Neuronal stem cell (in vitro differentiated cells): Measurements from ENCODE around the gene UNC80.

ENCODE experiments used
- DNase-seq: peaks from one replicate; pipeline ENCODE4 v3.0.0-alpha.2; 2013; ENCODE audit warnings: low spot score
- H2AFZ ChIP-seq: one replicate; pipeline ENCODE4 v1.6.1; 2013; ENCODE audit warnings: mild to moderate bottlenecking, low read length, inconsistent platforms
- H2AK5ac ChIP-seq: 2 replicates; pipeline ENCODE4 v1.6.1; 2013; ENCODE audit warnings: low read depth, mild to moderate bottlenecking, inconsistent platforms, low read length, moderate library complexity, mixed read lengths
- H2BK120ac ChIP-seq: 2 replicates; pipeline ENCODE4 v1.6.1; 2013; ENCODE audit warnings: low read depth, mild to moderate bottlenecking, inconsistent platforms, low read length, moderate library complexity, mixed read lengths
- H2BK12ac ChIP-seq: one replicate; pipeline ENCODE4 v1.6.1; 2013; ENCODE audit warnings: low read length, inconsistent platforms
- H2BK15ac ChIP-seq: 2 replicates; pipeline ENCODE4 v1.6.1; 2013; ENCODE audit warnings: mild to moderate bottlenecking, low read length, inconsistent platforms, mixed read lengths
- H2BK5ac ChIP-seq: one replicate; pipeline ENCODE4 v1.6.1; 2013; ENCODE audit warnings: inconsistent platforms, mild to moderate bottlenecking, low read length, moderate library complexity
- H3K14ac ChIP-seq: one replicate; pipeline ENCODE4 v1.6.1; 2013; ENCODE audit warnings: low read length, inconsistent platforms
- H3K18ac ChIP-seq: 2 replicates; pipeline ENCODE4 v1.6.1; 2013; ENCODE audit warnings: low read length, inconsistent platforms
- H3K23ac ChIP-seq: 2 replicates; pipeline ENCODE4 v1.6.1; 2013; ENCODE audit warnings: low read depth, mild to moderate bottlenecking, mixed read lengths, low read length, inconsistent platforms; ENCODE audit not compliant: poor library complexity
- H3K27ac ChIP-seq: replicated peaks from 3 replicates; pipeline ENCODE4 v1.5.1; 2013; ENCODE audit warnings: low read length, inconsistent platforms
- H3K27me3 ChIP-seq, 3 experiments: 2 replicates each; pipeline ENCODE4 v1.6.1; 2013; ENCODE audit warnings: low read length in 3 of 3, mild to moderate bottlenecking in 2 of 3, inconsistent platforms in 1 of 3, low read depth in 1 of 3, mixed read lengths in 1 of 3, moderate library complexity in 1 of 3; ENCODE audit not compliant: control insufficient read depth in 3 of 3, insufficient read depth in 3 of 3
- H3K36me3 ChIP-seq, 2 donors: replicated peaks in 1 of 2; 2 replicates each; pipeline ENCODE4 v1.6.1; 2013; ENCODE audit warnings: low read length in 2 of 2; ENCODE audit not compliant: control insufficient read depth in 2 of 2, insufficient read depth in 2 of 2
- H3K4ac ChIP-seq: 2 replicates; pipeline ENCODE4 v1.6.1; 2013; ENCODE audit warnings: inconsistent platforms, mild to moderate bottlenecking, low read length, moderate library complexity
- H3K4me1 ChIP-seq, 2 donors: 1 replicate in 1 of 2; 2 replicates in 1 of 2; pipeline ENCODE4 v1.6.1; 2013; ENCODE audit warnings: low read length in 2 of 2, low read depth in 1 of 2; ENCODE audit not compliant: control insufficient read depth in 2 of 2, insufficient read depth in 1 of 2
- H3K4me2 ChIP-seq: one replicate; pipeline ENCODE4 v1.6.1; 2013; ENCODE audit warnings: mild to moderate bottlenecking, low read length, inconsistent platforms; ENCODE audit not compliant: insufficient read depth, poor library complexity, severe bottlenecking
- H3K4me3 ChIP-seq, 2 donors: 2 replicates each; pipeline ENCODE4 v1.5.1; 2013; ENCODE audit warnings: low read length in 2 of 2, mild to moderate bottlenecking in 2 of 2, inconsistent platforms in 1 of 2, moderate library complexity in 1 of 2
- H3K79me1 ChIP-seq: one replicate; pipeline ENCODE4 v1.6.1; 2013; ENCODE audit warnings: low read depth, mild to moderate bottlenecking, inconsistent platforms, low read length, moderate library complexity
- H3K9ac ChIP-seq: one replicate; pipeline ENCODE4 v1.6.1; 2013; ENCODE audit warnings: mild to moderate bottlenecking, low read depth, low read length, inconsistent platforms; ENCODE audit not compliant: poor library complexity
- H3K9me3 ChIP-seq, 2 donors: replicated peaks in 1 of 2; 2 replicates each; pipeline versions ENCODE3 to v1.6.1; 2013; ENCODE audit warnings: low read length in 2 of 2, mild to moderate bottlenecking in 2 of 2, inconsistent platforms in 1 of 2, low read depth in 1 of 2, mixed read lengths in 1 of 2, moderate library complexity in 1 of 2; ENCODE audit not compliant: control insufficient read depth in 2 of 2, insufficient read depth in 1 of 2
- H4K8ac ChIP-seq: one replicate; pipeline ENCODE4 v1.6.1; 2013; ENCODE audit warnings: low read depth, mild to moderate bottlenecking, inconsistent platforms, low read length, moderate library complexity
- H4K91ac ChIP-seq: one replicate; pipeline ENCODE4 v1.6.1; 2013; ENCODE audit warnings: low read length, low read depth, mild to moderate bottlenecking, inconsistent platforms; ENCODE audit not compliant: poor library complexity
- WGBS, 2 donors: extraction: QIAGEN DNeasy Blood & Tissue Kit; methylation state at CpG; one replicate each; pipeline ENCODE4 v1.1.7; 2013; ENCODE audit warnings: missing lambda C conversion rate in 2 of 2, mixed read lengths in 1 of 2; ENCODE audit not compliant: insufficient read length in 2 of 2, insufficient replicate concordance in 1 of 2; ENCODE audit errors: extremely low coverage in 2 of 2; 5-methylcytosine and 5-hydroxymethylcytosine counted together

Gene UNC80

GRCh38 chr2:209907746-209908145, 136.1 kb downstream of the UNC80 start:
- H3K14ac ChIP-seq = no peak overlapping the region
- no peak overlapping the region for H4K91ac ChIP-seq
- no peaks in the 10 kb centered on the region for H3K27me3 ChIP-seq
- H3K27ac ChIP-seq = no peak overlapping the region
- no peak overlapping the region for H2AFZ ChIP-seq
- H2BK120ac ChIP-seq = no peak overlapping the region
- H2BK12ac ChIP-seq = no peak overlapping the region
- H3K23ac ChIP-seq = no peak overlapping the region
- H3K4me2 ChIP-seq = no peak overlapping the region
- H2AK5ac ChIP-seq = no peak overlapping the region
- H3K18ac ChIP-seq = no peak overlapping the region
- no peaks in the 10 kb centered on the region for H3K79me1 ChIP-seq
- peaks cover 0 to 7% of the 10 kb centered on the region in 2 donors for H3K4me1 ChIP-seq
- H4K8ac ChIP-seq = no peak overlapping the region
- H3K4ac ChIP-seq = no peak overlapping the region
- H3K9me3 ChIP-seq = peaks cover 4 to 15% of the 10 kb centered on the region in 2 donors
- no peak overlapping the region for H2BK15ac ChIP-seq
- H2BK5ac ChIP-seq = no peak overlapping the region
- H3K36me3 ChIP-seq = peaks cover 0 to 4% of the 10 kb centered on the region in 2 donors
- H3K4me3 ChIP-seq = no peak overlapping the region
- H3K9ac ChIP-seq = no peak overlapping the region
- no peak for DNase-seq

- no peaks in the 10 kb centered on the region for H3K27me3 ChIP-seq
- H3K36me3 ChIP-seq = peaks cover 0 to 4% of the 10 kb centered on the region in 2 donors
- no peaks in the 10 kb centered on the region for H3K79me1 ChIP-seq
- no peak overlapping the region for H3K18ac ChIP-seq
- no peak overlapping the region for H3K4me2 ChIP-seq
- no peak overlapping the region for H4K91ac ChIP-seq
- peaks cover 0 to 7% of the 10 kb centered on the region in 2 donors for H3K4me1 ChIP-seq
- H3K9ac ChIP-seq = no peak overlapping the region
- peaks cover 4 to 15% of the 10 kb centered on the region in 2 donors for H3K9me3 ChIP-seq
- no peak overlapping the region for H3K23ac ChIP-seq
- no peak overlapping the region for H3K27ac ChIP-seq
- H2BK120ac ChIP-seq = no peak overlapping the region
- no peak overlapping the region for H4K8ac ChIP-seq
- H3K4ac ChIP-seq = no peak overlapping the region
- no peak overlapping the region for H2BK12ac ChIP-seq
- no peak for DNase-seq
- H2AFZ ChIP-seq = no peak overlapping the region
- H2AK5ac ChIP-seq = no peak overlapping the region
- no CpG with 5 or more reads among the region's 1 CpG for WGBS, 2 donors
- H2BK5ac ChIP-seq = no peak overlapping the region
- H3K14ac ChIP-seq = no peak overlapping the region
- no peak overlapping the region for H3K4me3 ChIP-seq
- H2BK15ac ChIP-seq = no peak overlapping the region
Observed at GRCh38 chr2:209908511-209908910, 136.9 kb downstream of the UNC80 start.

- H2BK15ac ChIP-seq = no peak overlapping the region
- no peaks in the 10 kb centered on the region for H3K4me1 ChIP-seq
Observed at GRCh38 chr2:209911486-209911885, 139.9 kb downstream of the UNC80 start.

GRCh38 chr2:209913786-209914345, 142.2 kb downstream of the UNC80 start:
- no peaks in the 10 kb centered on the region for H3K4me1 ChIP-seq
- peak overlapping the region; percentile 38 for H2BK15ac ChIP-seq
- no peak overlapping the region for H4K91ac ChIP-seq
- peak overlapping the region; percentile 44 for H3K18ac ChIP-seq
- no peaks in the 10 kb centered on the region for H3K27me3 ChIP-seq
- H3K4me3 ChIP-seq = no peak overlapping the region
- no peak overlapping the region for H3K4ac ChIP-seq
- no peak overlapping the region for H3K9ac ChIP-seq
- H3K23ac ChIP-seq = no peak overlapping the region
- H3K14ac ChIP-seq = peak overlapping the region; percentile 66
- no CpG with 5 or more reads among the region's 2 CpGs for WGBS, 2 donors
- no peak for DNase-seq
- H3K9me3 ChIP-seq = peaks cover 0 to 5% of the 10 kb centered on the region in 2 donors
- H3K79me1 ChIP-seq = no peaks in the 10 kb centered on the region
- no peak overlapping the region for H2BK5ac ChIP-seq
- H3K27ac ChIP-seq = no peak overlapping the region
- no peak overlapping the region for H2AK5ac ChIP-seq
- no peak overlapping the region for H2BK12ac ChIP-seq
- H2AFZ ChIP-seq = no peak overlapping the region
- no peak overlapping the region for H2BK120ac ChIP-seq
- no peak overlapping the region for H3K4me2 ChIP-seq
- no peak overlapping the region for H4K8ac ChIP-seq
- no peaks in the 10 kb centered on the region for H3K36me3 ChIP-seq

More at GRCh38 chr2:209911486-209911885, 139.9 kb downstream of the UNC80 start:
- Histone ChIP-seq H2AK5ac (no peak overlapping the region), H4K91ac (no peak overlapping the region), H3K36me3 (peaks cover 0 to 4% of the 10 kb centered on the region in 2 donors), H2BK120ac (no peak overlapping the region), H3K9ac (no peak overlapping the region), H3K23ac (no peak overlapping the region), H2AFZ (no peak overlapping the region), H3K9me3 (peaks cover 0 to 10% of the 10 kb centered on the region in 2 donors), H2BK5ac (no peak overlapping the region), H3K4me2 (no peak overlapping the region), H3K79me1 (no peaks in the 10 kb centered on the region), H3K4ac (no peak overlapping the region), H3K4me3 (no peak overlapping the region), H3K27me3 (no peaks in the 10 kb centered on the region), H3K27ac (no peak overlapping the region), H2BK12ac (no peak overlapping the region), H3K14ac (no peak overlapping the region), H3K18ac (no peak overlapping the region), H4K8ac (no peak overlapping the region)
- no CpG with 5 or more reads among the region's 4 CpGs for WGBS, 2 donors
- DNase-seq = no peak
